CD14-positive monocyte (primary cell): ENCODE results near the gene RPL35A. TPM values are rescaled to one million over a fixed set of nuclear protein-coding genes. Genes with fewer than 3 reads are reported as not detected.

Source experiments
- DNase-seq, 3 donors: peaks; one replicate each; pipeline ENCODE4 v3.0.0-alpha.2; 2011 to 2022
- H2AFZ ChIP-seq: 2 replicates; pipeline ENCODE4 v1.6.0; 2012; ENCODE audit warnings: mild to moderate bottlenecking, low read depth, low read length, inconsistent platforms; ENCODE audit not compliant: insufficient read depth, poor library complexity, severe bottlenecking
- H3K27ac ChIP-seq, 2 donors: 1 replicate in 1 of 2; 2 replicates in 1 of 2; pipeline ENCODE4 v1.5.1; 2012 to 2013; ENCODE audit warnings: low read length in 2 of 2, control low read depth in 1 of 2, inconsistent platforms in 1 of 2, low read depth in 1 of 2, mild to moderate bottlenecking in 1 of 2
- H3K27me3 ChIP-seq, 2 donors: one replicate each; pipeline versions ENCODE4 v1.6.0 to v1.6.1; 2011 to 2013; ENCODE audit warnings: low read length in 2 of 2; ENCODE audit not compliant: control insufficient read depth in 2 of 2, insufficient read depth in 2 of 2
- H3K36me3 ChIP-seq, 2 donors: replicated peaks in 1 of 2; 1 replicate in 1 of 2; 2 replicates in 1 of 2; pipeline versions ENCODE4 v1.5.1 to v1.6.1; 2012 to 2013; ENCODE audit warnings: low read length in 2 of 2, control low read depth in 1 of 2, inconsistent platforms in 1 of 2, mild to moderate bottlenecking in 1 of 2; ENCODE audit not compliant: insufficient read depth in 2 of 2, control insufficient read depth in 1 of 2
- H3K4me1 ChIP-seq, 2 donors: 1 replicate in 1 of 2; 2 replicates in 1 of 2; pipeline versions ENCODE4 v1.5.1 to v1.6.1; 2012 to 2013; ENCODE audit warnings: low read length in 2 of 2, control low read depth in 1 of 2, inconsistent platforms in 1 of 2, mild to moderate bottlenecking in 1 of 2, moderate library complexity in 1 of 2; ENCODE audit not compliant: insufficient read depth in 2 of 2, control insufficient read depth in 1 of 2
- H3K4me2 ChIP-seq: replicated peaks from 2 replicates; pipeline ENCODE3; 2012; ENCODE audit warnings: low read length, moderate library complexity, mild to moderate bottlenecking; ENCODE audit not compliant: poor library complexity, severe bottlenecking; ENCODE audit errors: extremely low read depth
- H3K4me3 ChIP-seq, 3 experiments: fragments of 200-600 bp in 1 of 3; sonication (generic) in 1 of 3; replicated peaks in 1 of 3; 1 replicate in 2 of 3; 2 replicates in 1 of 3; pipeline ENCODE4 v1.5.1; 2011 to 2013; ENCODE audit warnings: low read length in 3 of 3, mild to moderate bottlenecking in 3 of 3, control low read depth in 2 of 3, low read depth in 2 of 3, inconsistent platforms in 1 of 3, moderate library complexity in 1 of 3
- H3K79me2 ChIP-seq: 2 replicates; pipeline ENCODE4 v1.6.0; 2012; ENCODE audit warnings: mild to moderate bottlenecking, control low read depth, inconsistent platforms, low read length, moderate library complexity; ENCODE audit not compliant: insufficient read depth
- H3K9ac ChIP-seq: 2 replicates; pipeline ENCODE4 v1.6.0; 2017; ENCODE audit warnings: low read length, mild to moderate bottlenecking; ENCODE audit not compliant: insufficient read depth, poor library complexity, severe bottlenecking
- H3K9me3 ChIP-seq, 2 donors: replicated peaks in 1 of 2; 1 replicate in 1 of 2; 2 replicates in 1 of 2; pipeline versions ENCODE4 v1.5.1 to v1.6.1; 2012 to 2013; ENCODE audit warnings: low read length in 2 of 2, control low read depth in 1 of 2; ENCODE audit not compliant: control insufficient read depth in 1 of 2, insufficient read depth in 1 of 2
- H4K20me1 ChIP-seq: 2 replicates; pipeline ENCODE4 v1.6.0; 2012; ENCODE audit warnings: mild to moderate bottlenecking, low read length, control low read depth, moderate library complexity; ENCODE audit not compliant: insufficient read depth
- H3K27ac Mint-ChIP-seq, 7 donors: one replicate each; pipeline ENCODE4 v1.8.0; 2020; ENCODE audit warnings: mild to moderate bottlenecking in 7 of 7, mixed read lengths in 7 of 7, moderate library complexity in 6 of 7, inconsistent platforms in 2 of 7
- H3K27me3 Mint-ChIP-seq, 3 donors: one replicate each; pipeline ENCODE4 v1.8.0; 2021 to 2022; ENCODE audit warnings: low read depth in 3 of 3, mild to moderate bottlenecking in 3 of 3, mixed read lengths in 3 of 3, moderate library complexity in 3 of 3, inconsistent platforms in 1 of 3
- H3K36me3 Mint-ChIP-seq, 2 donors: one replicate each; pipeline ENCODE4 v1.8.0; 2020; ENCODE audit warnings: mixed read lengths in 2 of 2, inconsistent platforms in 1 of 2, mild to moderate bottlenecking in 1 of 2
- H3K4me1 Mint-ChIP-seq: one replicate; pipeline ENCODE4 v1.8.0; 2020; ENCODE audit warnings: mild to moderate bottlenecking, mixed read lengths
- H3K4me3 Mint-ChIP-seq, 2 donors: one replicate each; pipeline ENCODE4 v1.8.0; 2020; ENCODE audit warnings: mild to moderate bottlenecking in 2 of 2, mixed read lengths in 2 of 2, moderate library complexity in 1 of 2
- H3K9me3 Mint-ChIP-seq, 7 donors: one replicate each; pipeline ENCODE4 v1.8.0; 2020 to 2022; ENCODE audit warnings: mixed read lengths in 7 of 7, mild to moderate bottlenecking in 6 of 7, moderate library complexity in 6 of 7, inconsistent platforms in 2 of 7
- CTCF ChIP-seq: fragments of 200-600 bp; IDR thresholded peaks from one replicate; pipeline ENCODE4 v1.8.0; 2022; ENCODE audit warnings: antibody characterized with exemption, mild to moderate bottlenecking
- WGBS: methylation state at CpG from one replicate; pipeline ENCODE4 v1.1.5; 2013; ENCODE audit warnings: missing lambda C conversion rate; ENCODE audit not compliant: insufficient coverage; 5-methylcytosine and 5-hydroxymethylcytosine counted together
- intact Hi-C, 2 donors: fragments of 100-400 bp; cut with micrococcal nuclease; formaldehyde crosslinking; loops; one replicate each; pipeline versions ENCODE4 v1.15.0 to v1.15.1; 2023
- polyA plus RNA-seq, 3 donors: library from polyadenylated mRNA; depleted of rRNA in 1 of 3; unstranded in 2 of 3; stranded (reverse) in 1 of 3; fragments of 300-500 nt in 2 of 3; fragments of >200 nt in 1 of 3; fragmentation: Illumina TruSeq in 2 of 3; gene quantifications; 1 replicate in 2 of 3; 2 replicates in 1 of 3; pipeline ENCODE4 v1.2.3, GENCODE V29; 2012 to 2021
- small RNA-seq: library from RNA; depleted of rRNA; stranded (forward); fragments of <200 nt; gene quantifications from one replicate; pipeline ENCODE3, GENCODE V24; 2012; ENCODE audit warnings: low read depth; ENCODE audit not compliant: insufficient read length

RPL35A gene
- polyA plus RNA-seq, 3 donors, result 882 to 1,113 (median 975) TPM

- H3K4me2 ChIP-seq, result no peak overlapping the region
- no peak for TF ChIP-seq CTCF
- Mint-ChIP-seq H3K36me3 (no peaks in the 10 kb centered on the region), H3K27me3 (no peaks in the 10 kb centered on the region), H3K4me1 (no peaks in the 10 kb centered on the region), H3K4me3 (no peak overlapping the region), H3K9me3 (peaks cover 0 to 5% (median 0%) of the 10 kb centered on the region in 7 donors), H3K27ac (no peak overlapping the region)
- H3K27me3 ChIP-seq, result no peaks in the 10 kb centered on the region
- DNase-seq, result no peak
- no peak overlapping the region for H3K4me3 ChIP-seq
- H3K36me3 ChIP-seq, result no peaks in the 10 kb centered on the region
- no peaks in the 10 kb centered on the region for H3K9me3 ChIP-seq
- intact Hi-C loops, result no loop called here
- no peak overlapping the region for H3K9ac ChIP-seq
- no peak overlapping the region for H2AFZ ChIP-seq
- no peaks in the 10 kb centered on the region for H3K4me1 ChIP-seq
- H3K79me2 ChIP-seq, result no peaks in the 10 kb centered on the region
- WGBS, result 97% methylated on average over 4 of the region's 5 CpGs
- H3K27ac ChIP-seq, result no peak overlapping the region
- H4K20me1 ChIP-seq, result no peaks in the 10 kb centered on the region
Measured at GRCh38 chr3:197996855-197997254, 46.9 kb downstream of the RPL35A start.

- TF ChIP-seq CTCF, result no peak
Measured at GRCh38 chr3:197997936-197998335, 47.9 kb downstream of the RPL35A start.

More at GRCh38 chr3:197997936-197998335, 47.9 kb downstream of the RPL35A start:
- no peaks in the 10 kb centered on the region for H3K9me3 ChIP-seq
- H3K9ac ChIP-seq, result no peak overlapping the region
- no peak overlapping the region for H3K4me2 ChIP-seq
- no peaks in the 10 kb centered on the region for H3K27me3 Mint-ChIP-seq
- H3K4me3 Mint-ChIP-seq, result no peak overlapping the region
- 100% methylated on average over 3 of the region's 3 CpGs for WGBS
- H3K4me1 Mint-ChIP-seq, result no peaks in the 10 kb centered on the region
- H3K9me3 Mint-ChIP-seq, result peaks cover 0 to 5% (median 0%) of the 10 kb centered on the region in 7 donors
- no peaks in the 10 kb centered on the region for H3K79me2 ChIP-seq
- intact Hi-C loops, result no loop called here
- H3K4me3 ChIP-seq, result no peak overlapping the region
- H3K27ac ChIP-seq, result no peak overlapping the region
- no peaks in the 10 kb centered on the region for H4K20me1 ChIP-seq
- no peaks in the 10 kb centered on the region for H3K27me3 ChIP-seq
- H3K27ac Mint-ChIP-seq, result peak overlapping the region in 1 of 7 donors; percentile 43
- no peak overlapping the region for H2AFZ ChIP-seq
- H3K4me1 ChIP-seq, result no peaks in the 10 kb centered on the region
- no peak for DNase-seq
- no peaks in the 10 kb centered on the region for H3K36me3 ChIP-seq
- H3K36me3 Mint-ChIP-seq, result no peaks in the 10 kb centered on the region

Small RNA genes within 50 kb of the gene (small RNA-seq; reads per million reads assigned to genes)
- not detected for gene RNU6-621P

Other genes with a start within 250 kb of the RPL35A start
- 10 to 100 TPM in 2 of 3 donors, 1 to 10 TPM in 1; 8.6 to 37.9 (median 13.5) TPM for gene RUBCN, start 213.3 kb upstream of the RPL35A start, polyA plus RNA-seq
- gene FYTTD1, start 200.3 kb upstream of the RPL35A start, polyA plus RNA-seq, result 10 to 100 TPM; 11.5 to 73.2 (median 59.4) TPM
- 10 to 100 TPM in 1 of 3 donors, 1 to 10 TPM in 2; 4.1 to 19.4 (median 7.4) TPM for gene LRCH3, start 158.9 kb upstream of the RPL35A start, polyA plus RNA-seq
- gene LMLN, start 10.0 kb downstream of the RPL35A start, polyA plus RNA-seq, result 1 to 10 TPM in 1 of 3 donors, under 1 TPM in 2; 0.41 to 1.3 (median 1.00) TPM